ENCODE data around the gene SYNJ2. TPM values are rescaled to one million over a fixed set of nuclear protein-coding genes. Genes with fewer than 3 reads are reported as not detected.

Gene SYNJ2
- total RNA-seq, 1 donor from 2014 or later: 21.5 TPM

- DNase-seq (ENCODE audit: low spot score): no peak
- no peak overlapping the region for H3K27ac Mint-ChIP-seq
- no peaks in the 10 kb centered on the region for H3K9me3 Mint-ChIP-seq
- H3K27me3 Mint-ChIP-seq (ENCODE audit: low read depth): no peaks in the 10 kb centered on the region
- peaks cover 20% of the 10 kb centered on the region for H3K4me1 Mint-ChIP-seq (ENCODE audit: low read depth)
- intact Hi-C loops (cut with micrococcal nuclease): no loop called here
- no peak overlapping the region for H3K4me3 Mint-ChIP-seq (ENCODE audit: low read depth)
- H3K36me3 Mint-ChIP-seq (ENCODE audit: low read depth): peaks cover 18% of the 10 kb centered on the region
Observed at GRCh38 chr6:158017621-158018040, 36.0 kb downstream of the SYNJ2 start.

DNA sequence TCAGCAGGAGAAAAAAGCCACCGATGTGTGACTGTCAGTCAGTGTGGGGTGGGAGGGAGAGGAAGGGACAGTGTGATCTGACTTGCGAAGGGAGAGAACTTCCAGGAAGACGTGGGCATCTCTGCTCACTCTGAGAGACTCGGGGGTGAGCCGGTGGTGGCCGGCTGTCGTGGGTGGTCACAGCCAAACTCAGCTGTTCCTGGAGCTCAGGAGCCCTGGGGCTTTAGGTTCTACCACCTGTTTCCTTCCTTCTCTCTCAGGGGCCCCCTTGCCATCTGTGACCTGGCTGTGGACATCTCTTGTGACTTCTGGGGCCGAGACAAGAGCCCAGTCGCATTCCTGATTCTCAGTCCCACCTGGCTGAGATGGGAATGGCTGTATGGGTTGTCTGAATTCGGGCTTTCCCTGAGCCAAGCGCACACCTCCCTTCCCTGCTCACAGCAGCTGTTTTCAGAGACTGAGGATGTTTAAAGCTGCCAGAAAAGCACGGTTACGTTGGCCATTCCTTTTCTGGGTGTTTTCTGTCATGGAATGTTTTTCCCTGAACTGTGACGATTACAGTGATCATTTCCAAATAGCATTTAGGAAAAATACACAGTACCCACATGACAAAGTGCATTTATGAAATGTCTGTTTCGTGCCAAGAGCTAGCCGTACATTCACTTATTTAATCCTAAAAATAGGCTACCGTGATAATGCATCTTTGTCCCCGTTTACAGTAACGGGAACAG lies 36.5 kb downstream of the SYNJ2 start:
- H3K9me3 Mint-ChIP-seq: no peaks in the 10 kb centered on the region
- H3K36me3 Mint-ChIP-seq (ENCODE audit: low read depth): peaks cover 18% of the 10 kb centered on the region
- no peak for DNase-seq (ENCODE audit: low spot score)
- H3K4me1 Mint-ChIP-seq (ENCODE audit: low read depth): peaks cover 20% of the 10 kb centered on the region
- no peak overlapping the region for H3K4me3 Mint-ChIP-seq (ENCODE audit: low read depth)
- H3K27ac Mint-ChIP-seq: no peak overlapping the region
- H3K27me3 Mint-ChIP-seq (ENCODE audit: low read depth): no peaks in the 10 kb centered on the region
- intact Hi-C loops (cut with micrococcal nuclease): no loop called here

DNA sequence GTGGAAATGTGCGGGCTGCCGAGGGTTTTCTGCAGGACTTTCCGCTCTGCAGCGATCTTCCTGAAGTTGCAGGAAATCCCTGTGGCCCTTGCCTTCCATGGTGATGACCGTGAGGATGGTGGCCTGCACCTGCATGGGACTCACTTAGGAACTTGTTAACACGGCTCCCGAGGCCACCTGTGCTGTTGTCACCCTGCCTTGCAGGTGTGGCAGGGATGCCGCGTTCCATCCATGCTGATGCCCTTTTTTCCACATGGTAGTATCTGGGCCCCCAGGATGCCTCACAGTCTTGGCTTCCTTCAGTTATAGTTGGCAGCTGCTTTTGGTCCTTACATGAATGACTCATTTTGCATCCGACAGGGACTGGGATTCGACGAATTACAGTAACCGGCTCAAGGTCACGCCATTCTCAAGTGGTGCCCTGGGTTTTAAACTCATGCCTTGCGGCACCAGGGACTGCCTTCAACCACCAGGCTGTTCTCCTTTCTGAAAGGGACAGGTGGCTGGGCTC lies 37.2 kb downstream of the SYNJ2 start:
- no peaks in the 10 kb centered on the region for H3K9me3 Mint-ChIP-seq
- H3K27me3 Mint-ChIP-seq (ENCODE audit: low read depth): no peaks in the 10 kb centered on the region
- H3K27ac Mint-ChIP-seq: no peak overlapping the region
- no peak for DNase-seq (ENCODE audit: low spot score)
- H3K4me3 Mint-ChIP-seq (ENCODE audit: low read depth): no peak overlapping the region
- intact Hi-C loops (cut with micrococcal nuclease): no loop called here
- H3K36me3 Mint-ChIP-seq (ENCODE audit: low read depth): peaks cover 18% of the 10 kb centered on the region
- H3K4me1 Mint-ChIP-seq (ENCODE audit: low read depth): peaks cover 14% of the 10 kb centered on the region

GRCh38 chr6:158019416-158019815 lies 37.8 kb downstream of the SYNJ2 start:
- Mint-ChIP-seq H3K4me3 (ENCODE audit: low read depth) (no peak overlapping the region), H3K9me3 (no peaks in the 10 kb centered on the region), H3K27ac (no peak overlapping the region), H3K27me3 (ENCODE audit: low read depth) (no peaks in the 10 kb centered on the region), H3K36me3 (ENCODE audit: low read depth) (peaks cover 18% of the 10 kb centered on the region), H3K4me1 (ENCODE audit: low read depth) (peaks cover 10% of the 10 kb centered on the region)
- DNase-seq (ENCODE audit: low spot score): no peak
- intact Hi-C loops (cut with micrococcal nuclease): no loop called here

DNA sequence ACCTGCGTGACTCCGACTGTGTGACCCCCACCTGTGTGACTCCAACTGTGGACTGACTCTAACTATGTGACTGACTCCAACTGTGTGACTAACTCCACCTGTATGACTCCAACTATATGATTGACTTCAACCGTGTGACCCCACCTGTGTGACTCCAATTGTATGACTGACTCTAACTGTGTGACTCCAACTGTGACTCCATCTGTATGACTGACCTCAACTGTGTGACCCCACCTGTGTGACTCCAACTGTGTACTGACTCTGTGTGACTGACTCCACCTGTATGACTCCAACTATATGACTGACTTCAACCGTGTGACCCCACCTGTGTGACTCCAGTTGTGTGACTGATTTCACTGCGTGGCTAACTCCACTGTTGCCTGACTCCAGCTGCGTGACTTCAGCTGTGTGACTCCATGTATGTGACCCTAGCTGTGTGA lies 38.6 kb downstream of the SYNJ2 start:
- DNase-seq (ENCODE audit: low spot score): no peak
- intact Hi-C loops (cut with micrococcal nuclease): no loop called here
- Mint-ChIP-seq H3K27me3 (ENCODE audit: low read depth) (no peaks in the 10 kb centered on the region), H3K36me3 (ENCODE audit: low read depth) (peaks cover 18% of the 10 kb centered on the region), H3K4me3 (ENCODE audit: low read depth) (no peak overlapping the region), H3K4me1 (ENCODE audit: low read depth) (peaks cover 1% of the 10 kb centered on the region), H3K9me3 (no peaks in the 10 kb centered on the region), H3K27ac (no peak overlapping the region)

GRCh38 chr6:158020811-158021210 lies 39.1 kb downstream of the SYNJ2 start:
- DNase-seq (ENCODE audit: low spot score): no peak
- H3K4me3 Mint-ChIP-seq (ENCODE audit: low read depth): no peak overlapping the region
- H3K36me3 Mint-ChIP-seq (ENCODE audit: low read depth): peaks cover 18% of the 10 kb centered on the region
- no peaks in the 10 kb centered on the region for H3K9me3 Mint-ChIP-seq
- no peaks in the 10 kb centered on the region for H3K27me3 Mint-ChIP-seq (ENCODE audit: low read depth)
- peaks cover 5% of the 10 kb centered on the region for H3K4me1 Mint-ChIP-seq (ENCODE audit: low read depth)
- no peak overlapping the region for H3K27ac Mint-ChIP-seq
- intact Hi-C loops (cut with micrococcal nuclease): no loop called here

- no peak for DNase-seq (ENCODE audit: low spot score)
- Mint-ChIP-seq H3K36me3 (ENCODE audit: low read depth) (peaks cover 18% of the 10 kb centered on the region), H3K4me1 (ENCODE audit: low read depth) (peaks cover 10% of the 10 kb centered on the region), H3K9me3 (no peaks in the 10 kb centered on the region), H3K27ac (no peak overlapping the region), H3K27me3 (ENCODE audit: low read depth) (no peaks in the 10 kb centered on the region), H3K4me3 (ENCODE audit: low read depth) (no peak overlapping the region)
- intact Hi-C loops (cut with micrococcal nuclease): no loop called here
Observed at GRCh38 chr6:158021376-158021775, 39.7 kb downstream of the SYNJ2 start.

GRCh38 chr6:158021814-158022748 lies 40.4 kb downstream of the SYNJ2 start:
- DNase-seq (ENCODE audit: low spot score): no peak
- Mint-ChIP-seq H3K27me3 (ENCODE audit: low read depth) (no peaks in the 10 kb centered on the region), H3K27ac (no peak overlapping the region), H3K9me3 (no peaks in the 10 kb centered on the region), H3K36me3 (ENCODE audit: low read depth) (peaks cover 18% of the 10 kb centered on the region), H3K4me3 (ENCODE audit: low read depth) (no peak overlapping the region), H3K4me1 (ENCODE audit: low read depth) (peaks cover 17% of the 10 kb centered on the region)
- intact Hi-C loops (cut with micrococcal nuclease): no loop called here

- Mint-ChIP-seq H3K27ac (no peak overlapping the region), H3K4me1 (ENCODE audit: low read depth) (peaks cover 24% of the 10 kb centered on the region), H3K36me3 (ENCODE audit: low read depth) (peaks cover 23% of the 10 kb centered on the region), H3K9me3 (no peaks in the 10 kb centered on the region), H3K4me3 (ENCODE audit: low read depth) (no peak overlapping the region), H3K27me3 (ENCODE audit: low read depth) (no peaks in the 10 kb centered on the region)
- intact Hi-C loops (cut with micrococcal nuclease): no loop called here
- DNase-seq (ENCODE audit: low spot score): no peak
Observed at GRCh38 chr6:158022749-158023596, 41.3 kb downstream of the SYNJ2 start.

- H3K4me1 Mint-ChIP-seq (ENCODE audit: low read depth): peaks cover 24% of the 10 kb centered on the region
- intact Hi-C loops (cut with micrococcal nuclease): no loop called here
- no peaks in the 10 kb centered on the region for H3K27me3 Mint-ChIP-seq (ENCODE audit: low read depth)
- no peak overlapping the region for H3K4me3 Mint-ChIP-seq (ENCODE audit: low read depth)
- DNase-seq (ENCODE audit: low spot score): no peak
- no peaks in the 10 kb centered on the region for H3K9me3 Mint-ChIP-seq
- peaks cover 21% of the 10 kb centered on the region for H3K36me3 Mint-ChIP-seq (ENCODE audit: low read depth)
- no peak overlapping the region for H3K27ac Mint-ChIP-seq
Observed at GRCh38 chr6:158023597-158023939, 41.9 kb downstream of the SYNJ2 start.

GRCh38 chr6:158024566-158025297 lies 43.1 kb downstream of the SYNJ2 start:
- no peak for DNase-seq (ENCODE audit: low spot score)
- H3K36me3 Mint-ChIP-seq (ENCODE audit: low read depth): peaks cover 15% of the 10 kb centered on the region
- H3K4me1 Mint-ChIP-seq (ENCODE audit: low read depth): peaks cover 24% of the 10 kb centered on the region
- intact Hi-C loops (cut with micrococcal nuclease): no loop called here
- no peaks in the 10 kb centered on the region for H3K27me3 Mint-ChIP-seq (ENCODE audit: low read depth)
- no peak overlapping the region for H3K27ac Mint-ChIP-seq
- H3K9me3 Mint-ChIP-seq: no peaks in the 10 kb centered on the region
- H3K4me3 Mint-ChIP-seq (ENCODE audit: low read depth): no peak overlapping the region
